Measurements from ENCODE around the gene KRT81.
"Not testable (repeated sequence)": the region's sequence is repeated elsewhere in the genome, so short reads cannot be mapped to it uniquely, and the experiment has no call there.

KRT81 gene

DNA sequence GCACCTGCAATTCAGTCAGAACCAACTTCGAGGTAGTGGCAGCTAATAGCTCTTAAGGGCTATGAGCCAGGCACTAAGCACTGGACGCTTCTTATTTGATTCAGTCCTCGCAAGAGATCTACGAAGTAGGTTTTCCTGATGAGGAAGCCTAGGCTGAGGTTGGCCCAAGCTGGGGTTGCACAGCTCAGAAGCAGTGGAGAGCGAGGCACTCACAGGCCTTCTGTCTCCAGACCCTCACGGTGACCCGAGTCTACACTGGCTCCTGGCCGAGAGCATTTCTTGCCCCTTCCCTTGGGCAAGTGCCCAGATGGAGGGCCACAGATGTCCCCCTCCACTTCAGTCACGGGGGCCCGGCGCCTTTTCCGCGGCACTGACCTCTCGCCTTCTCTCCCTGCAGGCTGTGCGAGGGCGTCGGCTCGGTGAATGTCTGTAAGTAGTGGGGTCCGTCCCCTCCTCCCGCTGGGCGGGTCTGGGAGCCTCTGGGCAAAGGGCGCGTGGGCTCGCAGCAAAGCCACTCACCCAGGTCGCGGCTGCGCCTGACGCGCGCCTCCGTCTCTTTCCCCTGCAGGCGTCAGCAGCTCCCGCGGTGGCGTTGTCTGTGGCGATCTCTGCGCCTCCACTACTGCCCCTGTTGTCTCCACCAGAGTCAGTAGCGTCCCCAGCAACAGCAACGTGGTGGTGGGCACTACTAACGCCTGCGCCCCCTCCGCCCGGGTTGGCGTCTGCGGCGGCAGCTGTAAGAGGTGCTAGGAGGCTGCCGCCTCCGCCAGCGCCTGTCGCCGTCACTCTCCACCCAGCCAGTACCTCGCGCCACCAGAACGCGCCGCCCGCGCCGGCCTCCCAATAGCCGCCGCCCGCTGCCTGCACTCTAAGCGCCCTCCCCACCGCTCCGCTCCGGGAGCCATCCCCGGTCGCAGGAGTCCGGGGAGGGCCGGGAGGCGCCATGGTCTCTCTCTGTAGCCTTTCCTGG is 16.8 kb upstream of the KRT81 start:
- peak overlapping the region; percentile 28 for H3K27ac ChIP-seq
- CTCF ChIA-PET: interaction anchor here (0.6 to 1.7 kb wide), 9 partner anchors 11 to 163 kb away, joined by 3 to 7 read pairs (median 4); no protein-coding TSS in a partner anchor
- peak; percentile 38 for DNase-seq (ENCODE audit: low spot score)
- TF ChIP-seq, protein P1, sequence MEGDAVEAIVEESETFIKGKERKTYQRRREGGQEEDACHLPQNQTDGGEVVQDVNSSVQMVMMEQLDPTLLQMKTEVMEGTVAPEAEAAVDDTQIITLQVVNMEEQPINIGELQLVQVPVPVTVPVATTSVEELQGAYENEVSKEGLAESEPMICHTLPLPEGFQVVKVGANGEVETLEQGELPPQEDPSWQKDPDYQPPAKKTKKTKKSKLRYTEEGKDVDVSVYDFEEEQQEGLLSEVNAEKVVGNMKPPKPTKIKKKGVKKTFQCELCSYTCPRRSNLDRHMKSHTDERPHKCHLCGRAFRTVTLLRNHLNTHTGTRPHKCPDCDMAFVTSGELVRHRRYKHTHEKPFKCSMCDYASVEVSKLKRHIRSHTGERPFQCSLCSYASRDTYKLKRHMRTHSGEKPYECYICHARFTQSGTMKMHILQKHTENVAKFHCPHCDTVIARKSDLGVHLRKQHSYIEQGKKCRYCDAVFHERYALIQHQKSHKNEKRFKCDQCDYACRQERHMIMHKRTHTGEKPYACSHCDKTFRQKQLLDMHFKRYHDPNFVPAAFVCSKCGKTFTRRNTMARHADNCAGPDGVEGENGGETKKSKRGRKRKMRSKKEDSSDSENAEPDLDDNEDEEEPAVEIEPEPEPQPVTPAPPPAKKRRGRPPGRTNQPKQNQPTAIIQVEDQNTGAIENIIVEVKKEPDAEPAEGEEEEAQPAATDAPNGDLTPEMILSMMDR (conservative IDR thresholded peaks at IDR 0.05; ENCODE audit: low read depth): peak; percentile 35
- POLR2A ChIA-PET (ENCODE audit: low non-redundant PET): interaction anchor here (1.0 kb wide), 1 partner anchor 65 kb away, joined by 3 read pairs; no protein-coding TSS in a partner anchor

DNA sequence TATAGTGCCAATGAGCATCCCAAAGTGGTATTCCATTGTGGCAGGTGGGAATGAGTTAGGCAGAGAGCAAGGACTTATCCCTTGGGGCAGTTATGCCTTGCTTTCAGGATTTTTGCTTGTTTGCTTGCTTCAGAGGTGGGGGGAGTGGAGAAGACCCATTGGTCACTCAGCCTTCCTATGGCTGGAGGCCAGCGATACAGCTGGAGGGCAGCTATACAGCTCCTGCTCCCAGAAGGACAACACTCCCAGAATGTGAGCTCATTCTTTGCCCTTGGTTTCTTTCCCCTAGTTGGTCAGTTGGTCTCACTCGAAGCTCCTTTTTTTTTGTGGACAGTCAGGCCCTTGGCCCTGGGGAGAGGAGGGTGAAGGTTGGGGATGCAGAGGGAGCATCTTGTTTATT is 15.4 kb upstream of the KRT81 start:
- CTCF ChIA-PET: interaction anchor here (0.6 to 1.7 kb wide), 6 partner anchors 9 to 322 kb away, joined by 3 to 5 read pairs (median 3); no protein-coding TSS in a partner anchor
- TF ChIP-seq, protein P1 (conservative IDR thresholded peaks at IDR 0.05; ENCODE audit: low read depth): no peak
- H3K27ac ChIP-seq: no peak overlapping the region
- POLR2A ChIA-PET (ENCODE audit: low non-redundant PET): no interaction called here
- DNase-seq (ENCODE audit: low spot score): no peak

DNA sequence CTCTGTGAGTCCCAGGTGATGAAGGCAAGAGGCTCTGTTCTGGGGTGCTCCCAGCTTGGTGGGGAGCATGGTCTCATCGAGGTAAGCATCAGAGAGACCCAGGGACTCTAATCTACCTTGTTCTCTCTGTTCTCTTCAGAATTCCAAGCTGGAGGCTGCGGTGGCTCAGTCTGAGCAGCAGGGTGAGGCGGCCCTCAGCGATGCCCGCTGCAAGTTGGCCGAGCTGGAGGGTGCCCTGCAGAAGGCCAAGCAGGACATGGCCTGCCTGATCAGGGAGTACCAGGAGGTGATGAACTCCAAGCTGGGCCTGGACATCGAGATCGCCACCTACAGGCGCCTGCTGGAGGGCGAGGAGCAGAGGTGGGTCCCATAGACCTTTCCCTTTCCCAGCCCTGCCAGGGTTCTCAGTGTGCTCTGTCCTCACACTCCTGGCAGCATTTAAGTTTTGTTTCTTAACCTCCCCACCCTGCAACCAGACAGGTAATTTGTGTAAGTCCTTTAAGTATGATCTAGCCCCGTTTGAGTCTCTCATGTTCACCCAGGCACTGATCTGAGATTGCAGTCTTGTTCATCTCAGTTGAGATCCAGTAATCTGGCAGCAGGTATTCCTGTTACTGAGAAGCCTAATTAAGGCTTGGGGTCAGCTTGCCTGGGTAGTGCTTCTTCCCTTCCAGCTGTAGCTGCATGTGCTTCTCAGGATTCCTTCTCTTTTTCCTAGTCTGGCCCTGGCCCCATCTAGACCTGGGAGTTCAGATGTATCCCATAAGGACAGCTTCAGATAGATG is 14.8 kb upstream of the KRT81 start:
- ChIA-PET CTCF (interaction anchor here (0.6 to 1.7 kb wide), 5 partner anchors 9 to 323 kb away, joined by 3 to 5 read pairs (median 3); no protein-coding TSS in a partner anchor), POLR2A (ENCODE audit: low non-redundant PET) (no interaction called here)
- no peak for DNase-seq (ENCODE audit: low spot score)
- no peak overlapping the region for H3K27ac ChIP-seq
- TF ChIP-seq, protein P1 (conservative IDR thresholded peaks at IDR 0.05; ENCODE audit: low read depth): no peak

DNA sequence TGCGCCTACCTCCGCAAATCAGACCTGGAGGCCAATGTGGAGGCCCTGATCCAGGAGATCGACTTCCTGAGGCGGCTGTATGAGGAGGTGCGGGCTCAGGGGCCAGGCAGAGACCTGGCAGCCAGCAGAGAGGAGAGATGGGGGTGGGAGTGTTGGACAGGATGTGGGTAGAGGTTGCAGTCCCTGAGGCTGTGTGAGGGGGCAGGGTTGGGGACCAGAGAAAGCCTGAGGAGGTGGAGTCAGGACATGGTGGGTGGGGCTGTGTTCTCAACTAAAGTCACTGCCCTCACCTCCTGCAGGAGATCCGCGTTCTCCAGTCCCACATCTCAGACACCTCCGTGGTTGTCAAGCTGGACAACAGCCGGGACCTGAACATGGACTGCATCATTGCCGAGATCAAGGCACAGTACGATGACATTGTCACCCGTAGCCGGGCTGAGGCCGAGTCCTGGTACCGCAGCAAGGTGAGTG is 13.6 kb upstream of the KRT81 start:
- POLR2A ChIA-PET (ENCODE audit: low non-redundant PET); H3K27ac ChIP-seq; CTCF ChIA-PET; DNase-seq (ENCODE audit: low spot score): not testable (repeated sequence)

DNA sequence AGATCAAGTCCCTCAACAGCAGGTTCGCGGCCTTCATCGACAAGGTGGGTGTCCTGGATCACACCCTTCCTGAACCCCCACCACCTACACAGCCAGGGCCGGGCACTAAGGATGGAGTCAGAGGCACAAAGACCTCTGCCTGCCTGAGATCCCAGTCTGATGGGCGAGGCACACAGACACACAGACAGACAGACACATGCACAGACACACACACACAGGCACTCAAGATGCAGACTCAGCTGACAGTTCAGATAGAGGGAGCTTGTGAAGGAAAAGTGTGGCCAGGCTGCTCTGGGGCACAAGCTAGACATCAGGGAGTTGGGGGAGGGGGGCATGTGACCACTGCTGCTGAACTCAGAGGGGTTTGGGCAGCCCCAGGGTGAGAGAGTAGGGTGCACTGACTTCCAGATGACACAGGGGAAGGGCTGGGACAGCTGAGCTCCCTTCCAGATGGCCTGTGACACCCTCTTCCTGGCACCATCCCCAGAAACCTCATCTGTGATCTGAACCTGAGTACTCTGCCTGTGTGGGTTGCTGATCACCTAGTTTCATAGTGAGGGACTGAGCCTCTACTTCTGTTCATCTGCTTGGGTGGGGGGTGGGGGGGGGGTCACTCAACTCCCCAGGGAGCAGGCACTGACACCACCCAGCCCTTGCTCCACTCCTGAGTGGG is 11.0 kb upstream of the KRT81 start:
- CTCF ChIA-PET; POLR2A ChIA-PET (ENCODE audit: low non-redundant PET); H3K27ac ChIP-seq; DNase-seq (ENCODE audit: low spot score): not testable (repeated sequence)

DNA sequence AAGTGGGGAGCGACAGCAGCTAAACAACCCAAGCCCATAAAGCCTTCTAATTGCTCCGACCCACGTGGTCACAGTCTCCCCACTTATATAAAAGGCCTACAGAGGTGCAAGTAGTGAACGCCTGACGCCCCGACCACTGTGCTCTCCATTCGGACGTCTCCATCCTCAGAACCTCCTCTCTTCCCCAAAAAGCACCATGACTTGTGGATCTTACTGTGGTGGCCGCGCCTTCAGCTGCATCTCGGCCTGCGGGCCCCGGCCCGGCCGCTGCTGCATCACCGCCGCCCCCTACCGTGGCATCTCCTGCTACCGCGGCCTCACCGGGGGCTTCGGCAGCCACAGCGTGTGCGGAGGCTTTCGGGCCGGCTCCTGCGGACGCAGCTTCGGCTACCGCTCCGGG is 10.4 kb upstream of the KRT81 start:
- CTCF ChIA-PET; DNase-seq (ENCODE audit: low spot score); POLR2A ChIA-PET (ENCODE audit: low non-redundant PET); H3K27ac ChIP-seq: not testable (repeated sequence)

DNA sequence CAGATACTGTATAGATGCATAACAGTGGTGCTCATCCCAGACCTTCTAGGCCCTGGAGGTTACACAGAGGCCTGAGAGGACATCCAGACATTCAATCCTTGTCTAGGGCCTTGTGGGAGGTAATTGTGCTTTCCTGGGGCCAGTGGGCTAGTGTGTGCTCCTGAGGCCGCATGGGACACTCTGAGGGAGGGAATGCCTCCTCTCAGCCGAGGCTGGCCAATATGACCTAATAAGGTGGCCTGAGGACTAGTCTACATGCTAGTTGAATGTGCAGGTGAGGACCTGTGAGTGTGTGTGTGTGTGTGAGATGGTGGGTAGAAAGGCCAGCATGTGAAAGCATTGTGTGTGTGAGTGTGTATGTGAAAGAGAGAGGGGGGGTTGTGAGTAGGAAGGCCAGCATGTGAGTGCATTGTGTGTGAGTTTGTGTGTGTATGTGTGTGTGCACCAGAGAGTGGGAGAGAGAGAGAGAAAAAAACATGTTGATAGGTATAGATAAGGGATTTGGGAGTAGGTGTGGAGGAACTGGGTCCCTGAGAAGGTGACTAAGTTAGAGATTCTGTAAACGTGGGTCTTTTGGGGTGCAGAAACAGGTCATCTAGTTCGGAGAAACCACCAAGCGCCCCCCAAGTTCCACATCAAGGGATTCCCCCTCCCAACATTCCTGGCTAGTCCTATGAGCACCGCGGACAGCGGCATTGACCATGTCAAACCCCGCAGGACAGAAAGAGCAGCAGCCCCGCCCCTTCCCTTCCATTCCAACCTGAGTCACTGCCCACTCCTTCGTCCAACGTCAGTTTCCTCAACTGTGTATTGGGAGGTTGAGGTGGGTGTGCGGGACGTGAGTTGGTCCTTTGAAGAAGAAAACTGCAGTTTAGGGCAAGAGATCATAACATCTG is 9.7 kb upstream of the KRT81 start:
- ChIA-PET POLR2A (ENCODE audit: low non-redundant PET) (no interaction called here), CTCF (no interaction called here)
- DNase-seq (ENCODE audit: low spot score): no peak
- no peak overlapping the region for H3K27ac ChIP-seq
- TF ChIP-seq, protein P1 (conservative IDR thresholded peaks at IDR 0.05; ENCODE audit: low read depth): no peak
